GM10847 (cell line): ENCODE data around the gene MFSD2B.

Experiments used
- POLR2A ChIP-seq: IDR thresholded peaks from 2 replicates; pipeline ENCODE4 v1.6.1; 2011; ENCODE audit not compliant: insufficient read length; ENCODE audit errors: extremely low read depth

Gene MFSD2B

GRCh38 chr2:24015562-24016375 lies 5.9 kb downstream of the MFSD2B start:
- no peak for TF ChIP-seq POLR2A

- TF ChIP-seq POLR2A, result no peak
These were observed 6.5 kb downstream of the MFSD2B start for GRCh38 chr2:24016376-24016761.

GRCh38 chr2:24016853-24017703 lies 7.2 kb downstream of the MFSD2B start:
- no peak for TF ChIP-seq POLR2A

- no peak for TF ChIP-seq POLR2A
These were observed 7.8 kb downstream of the MFSD2B start for GRCh38 chr2:24017711-24018110.

GRCh38 chr2:24018241-24018640 lies 8.4 kb downstream of the MFSD2B start:
- TF ChIP-seq POLR2A, result no peak

GRCh38 chr2:24019729-24020128 lies 9.8 kb downstream of the MFSD2B start:
- no peak for TF ChIP-seq POLR2A

- no peak for TF ChIP-seq POLR2A
These were observed 10.4 kb downstream of the MFSD2B start for GRCh38 chr2:24020244-24020643.

- no peak for TF ChIP-seq POLR2A
These were observed 11.5 kb downstream of the MFSD2B start for GRCh38 chr2:24021122-24021998.

GRCh38 chr2:24022324-24022974 lies 12.6 kb downstream of the MFSD2B start:
- TF ChIP-seq POLR2A, result no peak

- TF ChIP-seq POLR2A, result no peak
These were observed 13.2 kb downstream of the MFSD2B start for GRCh38 chr2:24022975-24023575.

- TF ChIP-seq POLR2A, result no peak
These were observed 14.1 kb downstream of the MFSD2B start for GRCh38 chr2:24024018-24024417.

- no peak for TF ChIP-seq POLR2A
These were observed 15.2 kb downstream of the MFSD2B start for GRCh38 chr2:24024996-24025663.

GRCh38 chr2:24026233-24026632 lies 16.3 kb downstream of the MFSD2B start:
- TF ChIP-seq POLR2A, result no peak

GRCh38 chr2:24038786-24039499 lies 29.1 kb downstream of the MFSD2B start:
- TF ChIP-seq POLR2A, result no peak

- TF ChIP-seq POLR2A, result no peak
These were observed 30.6 kb downstream of the MFSD2B start for GRCh38 chr2:24040511-24040910.
